IPS-18c (cell line): ENCODE data around the gene RNF157.
A peak's percentile ranks its signal among the peaks of the same experiment; 100 is the strongest.

Experiments
- H3K4me3 ChIP-seq: 2 replicates; pipeline ENCODE4 v1.7.0; 2013; ENCODE audit warnings: low read depth, mild to moderate bottlenecking, low read length, moderate library complexity; ENCODE audit not compliant: insufficient read depth
- H3K9me3 ChIP-seq: one replicate; pipeline ENCODE4 v1.6.1; 2013; ENCODE audit warnings: mild to moderate bottlenecking, low read length, moderate library complexity; ENCODE audit not compliant: control insufficient read depth, insufficient read depth

Gene RNF157

GRCh38 chr17:76131692-76132573, 108.4 kb downstream of the RNF157 start:
- H3K4me3 ChIP-seq: peak overlapping the region; percentile 36
- no peaks in the 10 kb centered on the region for H3K9me3 ChIP-seq

DNA sequence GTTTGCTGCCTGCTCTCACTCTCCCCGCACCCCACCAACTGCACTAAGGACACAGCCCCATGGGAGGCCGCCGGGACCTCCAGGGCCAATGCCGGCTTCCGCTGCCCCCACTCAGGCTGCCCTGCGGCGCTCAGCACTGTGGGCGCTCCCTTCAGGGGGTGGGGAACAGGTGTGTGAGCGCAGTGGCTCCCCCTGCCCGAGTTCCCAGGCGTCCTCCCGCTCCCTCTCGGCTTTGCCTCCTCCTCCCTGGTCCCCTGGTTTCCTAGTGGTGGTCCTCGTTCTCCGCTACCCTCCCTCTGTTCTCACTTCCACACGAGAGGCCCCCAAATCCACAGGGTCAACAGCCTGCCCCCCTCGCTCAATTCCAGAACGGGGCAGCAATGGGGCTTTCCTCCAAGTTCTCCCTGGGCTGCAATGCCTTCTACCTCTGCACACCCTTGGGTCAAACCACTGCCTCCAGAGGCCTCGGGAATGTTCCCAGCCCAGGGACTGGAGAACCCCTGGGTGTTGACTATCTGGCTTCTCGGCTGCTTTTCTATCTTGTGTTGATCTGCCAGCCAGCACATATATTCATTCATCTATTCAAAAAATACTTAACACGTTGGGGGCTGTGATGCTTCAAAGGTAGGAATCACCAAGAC, 109.1 kb downstream of the RNF157 start:
- Histone ChIP-seq H3K9me3 (no peaks in the 10 kb centered on the region), H3K4me3 (peak overlapping the region; percentile 28)

- H3K9me3 ChIP-seq: no peaks in the 10 kb centered on the region
- peak overlapping the region; percentile 28; the same call in 1 of the 2 replicates for H3K4me3 ChIP-seq
Measured at GRCh38 chr17:76130473-76130872, 109.8 kb downstream of the RNF157 start.

GRCh38 chr17:76125922-76126321, 114.4 kb downstream of the RNF157 start:
- Histone ChIP-seq H3K4me3 (no peak overlapping the region), H3K9me3 (no peaks in the 10 kb centered on the region)

DNA sequence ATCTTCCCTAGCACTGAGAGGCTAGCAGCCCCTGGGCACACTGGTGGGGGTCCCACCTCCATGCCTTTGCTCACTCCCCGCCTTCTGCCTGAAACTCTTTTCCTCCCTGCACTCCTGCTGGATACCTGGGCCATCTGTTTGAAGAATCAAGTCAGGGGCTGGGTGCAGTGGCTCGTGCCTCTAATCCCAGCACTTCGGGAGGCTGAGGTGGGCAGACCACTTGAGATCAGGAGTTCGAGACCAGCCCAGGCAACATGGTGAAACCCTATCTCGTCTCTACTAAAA, 115.0 kb downstream of the RNF157 start:
- no peak overlapping the region for H3K4me3 ChIP-seq
- no peaks in the 10 kb centered on the region for H3K9me3 ChIP-seq

DNA sequence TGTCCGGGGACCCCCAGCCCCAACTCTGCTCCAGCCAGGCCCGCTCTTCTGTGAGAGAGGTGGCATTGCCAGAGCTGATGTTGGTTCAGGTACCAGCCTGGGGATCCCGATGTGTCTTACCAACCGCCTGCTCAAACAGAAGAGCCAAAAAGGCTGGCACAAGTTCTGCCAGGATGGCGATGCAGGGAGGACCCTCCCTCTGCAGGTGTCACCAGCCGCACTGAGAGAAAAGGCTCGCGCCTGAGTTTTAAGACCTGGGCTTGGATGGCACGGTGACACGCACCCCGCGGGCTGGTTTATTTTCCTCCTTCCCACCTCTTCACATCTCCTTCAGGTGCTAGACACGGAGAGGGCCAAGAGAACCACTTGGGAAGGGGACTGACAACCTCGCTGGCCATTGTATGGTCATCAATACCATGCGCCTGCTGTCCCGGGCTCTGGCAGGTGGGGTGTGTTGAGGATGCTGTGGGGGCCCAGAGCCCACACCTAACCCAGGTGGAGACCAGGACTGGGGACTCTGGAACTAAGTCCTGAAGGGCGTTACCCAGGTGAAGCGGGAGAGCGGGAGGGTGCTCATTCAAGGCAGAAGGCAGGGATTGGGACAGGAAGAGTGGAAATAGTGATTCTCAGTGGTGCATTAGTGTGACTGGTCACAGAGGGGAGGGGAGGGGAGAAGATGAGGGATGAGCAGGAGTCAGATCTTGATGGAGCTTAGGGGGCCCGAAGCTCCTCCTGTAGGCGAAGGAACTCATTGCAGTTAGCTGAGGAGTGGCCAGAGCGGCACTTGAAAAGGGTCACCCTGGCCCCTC, 115.5 kb downstream of the RNF157 start:
- no peak overlapping the region for H3K4me3 ChIP-seq
- H3K9me3 ChIP-seq: no peaks in the 10 kb centered on the region

DNA sequence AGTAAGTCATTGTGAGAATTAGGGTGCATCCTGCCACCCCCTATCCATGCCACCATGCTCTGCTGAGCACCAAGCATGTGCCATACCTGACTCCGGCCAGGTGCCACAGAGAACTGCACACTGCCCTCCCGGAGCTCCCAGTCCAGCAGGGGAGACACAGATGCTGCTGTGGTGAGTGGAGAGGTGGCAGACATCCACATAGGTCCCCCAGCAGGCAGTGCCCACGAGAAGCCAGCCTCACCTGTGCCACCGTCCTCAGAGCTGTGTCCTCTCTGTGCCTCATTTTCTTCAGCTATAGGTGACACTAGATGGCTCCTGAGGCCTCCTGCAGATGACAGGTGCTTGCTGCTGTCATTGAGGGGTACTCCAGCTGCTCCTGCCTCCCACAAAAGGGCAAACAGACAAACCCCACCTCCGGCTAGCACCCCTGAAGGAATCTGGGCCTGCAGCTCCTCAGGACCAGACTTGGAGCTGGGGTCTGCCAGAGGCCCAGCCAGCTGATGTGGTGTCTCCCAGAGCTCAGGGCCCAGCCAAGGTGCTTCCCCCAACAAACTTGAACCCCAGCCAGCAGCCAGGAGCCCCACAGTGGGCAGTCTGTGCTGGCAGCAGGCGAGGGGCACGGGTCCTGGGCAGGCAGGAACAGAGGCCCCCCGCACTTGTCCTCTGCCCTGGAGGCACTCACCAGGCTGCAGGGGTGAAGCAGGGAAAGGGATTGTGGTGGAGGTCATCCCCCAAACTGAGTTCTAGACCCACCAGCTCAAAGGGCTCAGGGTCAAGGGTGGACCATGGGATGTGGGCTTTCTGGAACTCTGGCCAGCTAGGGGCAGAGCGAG, 116.3 kb downstream of the RNF157 start:
- H3K9me3 ChIP-seq: no peaks in the 10 kb centered on the region
- no peak overlapping the region for H3K4me3 ChIP-seq

- Histone ChIP-seq H3K9me3 (no peaks in the 10 kb centered on the region), H3K4me3 (no peak overlapping the region)
Measured at GRCh38 chr17:76123191-76123499, 117.1 kb downstream of the RNF157 start.

DNA sequence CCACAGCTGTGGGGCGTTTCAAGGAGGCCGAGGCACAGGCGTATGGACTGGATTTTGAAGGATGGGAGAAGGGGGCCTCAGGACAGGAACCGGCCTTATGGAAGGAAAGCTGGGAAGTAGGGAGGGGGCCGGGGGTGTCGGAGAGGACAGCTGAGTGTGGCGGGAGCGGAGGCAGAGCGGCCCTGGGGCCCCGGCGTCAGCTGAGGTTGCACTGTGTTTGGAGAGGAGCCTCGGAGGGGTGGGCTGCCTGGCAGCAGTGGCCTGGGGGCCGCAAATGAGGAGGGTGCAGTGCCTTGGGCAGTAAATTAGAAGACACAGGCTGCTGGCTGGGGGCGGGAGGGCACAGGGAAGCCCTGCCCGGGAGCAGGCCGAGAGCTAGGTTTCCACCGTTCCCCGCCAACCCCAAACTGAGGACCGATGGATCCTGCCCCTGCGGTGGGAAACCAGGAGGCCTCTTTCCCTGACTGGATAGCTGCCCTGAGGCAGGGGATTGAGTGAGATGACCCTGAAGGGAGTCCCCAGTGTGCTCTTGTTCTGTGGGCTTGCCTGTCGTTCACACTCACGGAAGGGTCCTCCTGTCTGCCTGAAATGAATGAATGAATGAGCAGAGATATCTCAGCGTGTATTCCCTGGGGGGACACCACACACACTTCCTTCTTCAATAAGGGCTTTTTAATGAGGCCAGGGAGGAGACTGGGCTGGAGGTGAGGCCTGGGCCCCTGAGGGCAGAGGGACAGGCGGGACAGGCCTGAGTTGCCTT, 117.7 kb downstream of the RNF157 start:
- Histone ChIP-seq H3K4me3 (no peak overlapping the region), H3K9me3 (no peaks in the 10 kb centered on the region)

DNA sequence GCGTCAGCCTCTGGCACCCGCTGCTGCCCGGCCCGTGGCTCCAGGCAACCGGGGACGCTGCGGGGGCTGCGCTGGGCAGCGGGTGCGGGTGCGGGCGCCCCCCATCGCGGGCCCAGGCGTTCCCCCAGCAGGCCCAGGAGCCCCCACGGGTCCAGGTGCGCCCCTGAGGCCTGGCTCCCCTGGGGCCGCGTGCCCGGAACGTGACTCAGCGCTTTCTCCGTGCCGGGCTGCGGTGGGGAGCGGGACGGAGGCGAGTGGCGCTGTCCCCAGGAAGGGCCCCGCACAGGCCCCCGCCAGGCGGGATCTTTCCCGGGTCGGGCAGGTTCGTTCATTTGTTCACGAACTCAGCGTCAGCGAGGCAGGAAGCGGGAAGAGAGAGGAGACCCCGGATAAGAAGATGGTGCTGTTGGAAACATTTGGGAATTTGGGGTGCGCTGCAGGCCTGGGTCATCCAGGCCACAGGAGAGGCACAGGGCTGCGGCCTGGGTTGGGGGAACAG, 118.3 kb downstream of the RNF157 start:
- Histone ChIP-seq H3K4me3 (peak overlapping the region; percentile 24; the same call in 1 of the 2 replicates), H3K9me3 (no peaks in the 10 kb centered on the region)

DNA sequence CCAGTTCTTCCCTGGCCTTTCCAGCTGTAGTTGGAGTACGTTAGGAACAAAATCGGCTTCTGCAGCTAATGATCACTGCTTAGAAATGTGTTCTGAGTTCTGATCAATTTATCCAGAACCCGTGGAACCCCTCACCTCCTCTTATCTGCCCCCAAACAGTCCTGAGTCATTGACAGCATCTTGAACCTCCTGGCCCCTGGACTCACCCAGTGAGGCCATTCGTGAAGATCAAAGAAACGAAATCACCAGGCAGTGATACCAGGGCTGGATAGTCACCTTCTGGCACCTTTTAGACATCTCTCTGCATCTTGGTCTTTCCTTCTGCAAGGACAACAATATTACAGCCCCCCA, 119.7 kb downstream of the RNF157 start:
- Histone ChIP-seq H3K9me3 (no peaks in the 10 kb centered on the region), H3K4me3 (no peak overlapping the region)

DNA sequence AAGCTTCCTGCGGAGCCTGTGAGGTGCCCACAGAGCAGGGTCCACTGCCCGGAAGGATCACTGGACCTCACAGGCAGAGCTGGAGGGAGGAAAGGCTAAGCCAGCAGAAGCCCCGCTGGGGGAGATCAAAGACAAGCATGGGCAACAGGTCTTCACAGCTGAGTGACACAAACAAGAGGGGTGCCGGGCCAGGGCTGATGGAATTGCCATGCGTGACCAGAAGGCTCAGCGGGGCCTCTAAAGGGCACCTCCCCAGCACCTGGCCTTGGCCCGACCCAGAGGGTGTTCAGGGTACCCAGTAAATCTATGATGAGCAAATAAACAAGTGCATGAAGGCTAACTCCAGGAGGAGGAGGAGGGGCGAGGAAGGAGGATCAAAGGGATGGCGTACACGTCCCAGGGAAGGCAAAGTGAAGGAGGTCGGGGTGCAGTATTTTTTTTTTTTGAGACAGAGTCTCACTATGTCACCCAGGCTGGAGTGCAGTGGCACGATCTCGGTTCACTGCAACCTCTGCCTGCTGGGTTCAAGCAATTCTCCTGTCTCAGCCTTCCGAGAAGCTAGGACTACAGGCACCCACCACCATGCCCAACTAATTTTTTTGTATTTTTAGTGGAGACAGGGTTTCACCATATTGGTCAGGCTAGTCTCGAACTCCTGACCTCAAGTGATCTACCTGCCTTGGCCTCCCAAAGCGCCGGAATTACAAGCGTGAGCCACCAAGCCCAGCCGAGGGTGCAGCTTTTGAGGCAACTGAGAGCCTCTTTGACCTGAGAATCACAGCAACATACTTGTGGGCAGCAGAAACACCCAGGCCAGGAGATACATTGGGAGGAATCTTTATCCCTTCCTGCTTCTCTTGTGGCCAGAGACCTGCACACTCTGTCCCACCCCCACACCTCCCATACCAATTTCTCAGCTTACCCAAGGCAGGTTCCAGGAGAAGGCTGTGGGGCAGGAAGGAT, 120.6 kb downstream of the RNF157 start:
- Histone ChIP-seq H3K9me3 (no peaks in the 10 kb centered on the region), H3K4me3 (no peak overlapping the region)

DNA sequence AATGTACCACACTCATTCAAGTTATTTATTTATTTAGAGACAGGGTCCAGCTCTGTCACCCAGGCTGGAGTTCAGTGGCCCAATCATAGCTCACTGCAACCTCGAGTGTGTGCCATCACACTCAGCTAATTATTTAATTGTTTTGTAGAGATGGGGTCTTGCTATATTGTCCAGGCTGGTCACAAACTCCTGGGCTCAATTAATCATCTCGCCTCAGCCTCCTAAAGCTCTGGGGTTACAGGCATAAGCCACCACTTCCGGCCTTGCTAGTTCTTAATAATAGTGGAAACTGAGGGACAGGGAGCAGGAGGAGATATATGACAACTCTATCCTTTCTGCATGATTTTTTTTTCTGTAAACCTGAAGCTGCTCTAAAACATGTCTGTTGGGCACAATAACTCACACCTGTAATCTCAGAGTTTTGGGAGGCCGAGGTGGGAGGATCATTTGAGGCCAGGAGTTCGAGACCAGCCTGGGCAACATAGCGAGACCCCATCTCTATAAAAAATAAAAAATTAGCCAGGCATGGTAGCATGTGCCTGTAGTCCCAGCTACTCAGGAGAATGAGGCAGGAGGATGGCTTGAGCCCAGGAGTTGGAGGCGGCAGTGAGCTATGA, 125.0 kb downstream of the RNF157 start:
- Histone ChIP-seq H3K9me3 (no peaks in the 10 kb centered on the region), H3K4me3 (no peak overlapping the region)

- Histone ChIP-seq H3K9me3 (no peaks in the 10 kb centered on the region), H3K4me3 (no peak overlapping the region)
Measured at GRCh38 chr17:76111956-76112355, 128.3 kb downstream of the RNF157 start.

DNA sequence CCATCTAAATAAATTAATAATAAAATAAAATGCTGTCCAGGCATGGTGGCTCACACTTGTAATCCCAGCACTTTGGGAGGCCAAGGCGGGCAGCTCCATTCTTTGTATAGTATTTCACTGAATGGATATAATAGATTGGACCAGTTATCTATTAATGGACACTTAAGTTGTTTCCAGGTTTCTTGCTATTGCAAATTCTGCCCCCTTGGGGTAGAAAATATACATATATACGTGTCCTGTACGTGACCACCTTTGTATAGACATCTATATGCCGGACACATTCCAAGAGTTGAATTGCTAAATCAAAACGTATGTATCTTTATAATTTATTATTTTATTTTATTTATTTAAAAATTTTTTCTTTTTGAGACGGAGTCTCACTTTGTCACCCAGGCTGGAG, 132.8 kb downstream of the RNF157 start:
- H3K4me3 ChIP-seq: no peak overlapping the region
- no peaks in the 10 kb centered on the region for H3K9me3 ChIP-seq
